Activated CD8-positive, alpha-beta memory T cell treated with anti-CD3 and anti-CD28 coated beads, Interleukin-2, amount 50 U/mL, for 1 hour (primary cell): ENCODE results near the gene NELL1.

Experiments
- DNase-seq: peaks from one replicate; pipeline ENCODE4 v3.0.0-alpha.2; 2020; ENCODE audit errors: extremely low read depth

NELL1 gene

GRCh38 chr11:21485006-21485405 is 815.6 kb downstream of the NELL1 start:
- DNase-seq, result no peak

- no peak for DNase-seq
Measured at GRCh38 chr11:21485426-21485825, 816.0 kb downstream of the NELL1 start.

GRCh38 chr11:21489416-21490115 is 820.2 kb downstream of the NELL1 start:
- DNase-seq, result no peak

DNA sequence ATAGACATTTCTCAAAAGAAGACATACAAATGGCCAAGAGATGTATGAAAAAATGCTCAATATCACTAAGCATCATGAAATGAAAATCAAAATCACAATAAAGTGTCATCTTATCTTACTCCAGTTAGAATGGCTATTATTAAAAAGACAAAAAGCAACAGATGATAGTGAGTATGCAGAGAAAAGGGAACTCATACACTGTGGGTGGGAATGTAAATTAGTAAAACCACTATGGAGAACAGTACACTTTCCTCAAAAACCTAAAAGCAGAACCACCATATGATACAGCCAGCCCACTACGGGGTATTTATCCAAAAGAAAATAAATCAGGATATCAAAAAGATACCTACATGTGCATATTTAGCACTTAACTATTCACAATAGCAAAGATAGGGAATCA is 823.5 kb downstream of the NELL1 start:
- DNase-seq, result no peak

DNA sequence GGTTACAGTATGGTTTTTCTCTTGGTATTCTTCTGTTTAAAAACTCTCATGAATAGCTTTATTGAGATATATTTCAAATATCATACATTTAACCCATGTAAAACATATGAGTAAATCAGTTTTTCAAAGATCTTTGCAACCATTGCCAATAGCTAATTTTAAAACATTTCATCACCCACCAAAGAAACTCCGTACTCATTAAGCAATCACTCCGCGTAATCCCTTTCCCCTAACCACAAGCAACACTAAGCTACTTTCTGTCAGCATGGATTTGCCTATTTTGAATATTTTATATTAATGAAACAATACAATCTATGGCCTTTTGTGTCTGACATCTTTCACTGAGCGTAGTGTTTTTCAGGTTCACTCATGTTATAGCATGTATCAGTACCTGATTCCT is 825.6 kb downstream of the NELL1 start:
- no peak for DNase-seq

DNA sequence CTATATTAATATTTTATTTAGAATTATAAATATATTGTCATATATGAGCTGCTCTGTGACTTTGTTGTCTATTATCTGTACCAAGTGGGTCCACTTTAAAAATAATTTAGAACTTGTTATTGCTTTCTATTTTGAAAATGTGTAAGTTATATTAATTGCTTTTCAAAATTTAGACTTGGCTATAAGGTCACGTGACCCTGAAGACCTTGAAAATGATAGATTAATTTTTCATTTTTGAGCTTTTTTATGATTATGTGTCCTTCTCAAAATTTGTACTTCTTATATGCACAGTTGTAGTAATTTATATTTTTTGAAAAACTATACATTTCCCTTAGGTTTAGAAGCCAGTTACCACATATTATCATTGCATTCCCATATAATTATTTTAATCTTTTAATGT is 826.5 kb downstream of the NELL1 start:
- no peak for DNase-seq

GRCh38 chr11:21501245-21501644 is 831.9 kb downstream of the NELL1 start:
- DNase-seq, result no peak

GRCh38 chr11:21505070-21505469 is 835.7 kb downstream of the NELL1 start:
- no peak for DNase-seq

DNA sequence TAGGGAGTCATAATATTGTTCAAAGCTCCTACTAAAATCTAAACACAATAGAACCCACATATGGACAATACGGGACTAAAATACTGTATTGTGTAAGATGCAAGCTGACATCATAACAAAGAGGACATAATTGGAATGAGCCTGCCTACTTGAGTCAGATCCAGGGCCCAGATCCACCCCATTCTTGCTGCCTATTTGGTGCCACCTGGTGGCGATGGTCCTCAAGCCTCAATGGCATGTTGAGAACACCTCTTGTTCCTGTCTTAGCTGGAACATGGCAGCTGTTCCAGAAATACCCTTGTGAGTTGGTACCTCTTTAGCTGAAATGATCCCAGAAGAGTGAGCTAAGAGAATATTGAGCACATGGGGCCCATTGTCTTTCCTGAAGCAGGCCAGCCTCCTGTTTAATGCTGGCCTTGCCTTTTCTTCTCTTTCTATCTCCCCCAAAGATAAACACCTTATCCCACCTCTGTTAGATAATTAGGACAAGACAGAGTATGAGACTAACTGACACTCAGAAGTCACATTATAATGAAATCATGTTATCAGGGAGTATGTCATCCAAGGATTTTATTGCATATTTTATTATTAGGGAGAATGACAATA is 842.6 kb downstream of the NELL1 start:
- no peak for DNase-seq

DNA sequence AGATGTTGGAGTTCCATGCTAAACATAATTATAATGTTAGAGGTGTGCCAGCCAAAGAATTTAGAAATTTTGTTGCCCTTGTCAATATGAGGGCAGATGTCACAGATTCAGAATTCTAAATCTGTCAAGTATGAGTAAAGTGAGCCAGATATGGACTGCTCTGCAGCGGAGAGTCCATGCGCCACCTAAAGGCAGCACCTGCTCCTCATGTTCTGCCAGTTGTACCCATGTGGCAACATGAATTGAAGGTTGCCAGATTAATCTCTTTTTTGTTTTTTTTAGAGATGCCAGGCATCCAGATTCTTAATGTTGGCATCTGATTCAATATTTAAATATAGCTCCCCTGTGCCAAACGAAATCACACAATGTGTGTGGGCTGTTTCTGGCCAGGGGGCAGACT is 844.9 kb downstream of the NELL1 start:
- DNase-seq, result no peak

GRCh38 chr11:21520244-21520643 is 850.9 kb downstream of the NELL1 start:
- DNase-seq, result no peak

GRCh38 chr11:21529187-21529586 is 859.8 kb downstream of the NELL1 start:
- no peak for DNase-seq

- DNase-seq, result no peak
Measured at GRCh38 chr11:21534288-21534687, 864.9 kb downstream of the NELL1 start.

- DNase-seq, result no peak
Measured at GRCh38 chr11:21537980-21538379, 868.6 kb downstream of the NELL1 start.

DNA sequence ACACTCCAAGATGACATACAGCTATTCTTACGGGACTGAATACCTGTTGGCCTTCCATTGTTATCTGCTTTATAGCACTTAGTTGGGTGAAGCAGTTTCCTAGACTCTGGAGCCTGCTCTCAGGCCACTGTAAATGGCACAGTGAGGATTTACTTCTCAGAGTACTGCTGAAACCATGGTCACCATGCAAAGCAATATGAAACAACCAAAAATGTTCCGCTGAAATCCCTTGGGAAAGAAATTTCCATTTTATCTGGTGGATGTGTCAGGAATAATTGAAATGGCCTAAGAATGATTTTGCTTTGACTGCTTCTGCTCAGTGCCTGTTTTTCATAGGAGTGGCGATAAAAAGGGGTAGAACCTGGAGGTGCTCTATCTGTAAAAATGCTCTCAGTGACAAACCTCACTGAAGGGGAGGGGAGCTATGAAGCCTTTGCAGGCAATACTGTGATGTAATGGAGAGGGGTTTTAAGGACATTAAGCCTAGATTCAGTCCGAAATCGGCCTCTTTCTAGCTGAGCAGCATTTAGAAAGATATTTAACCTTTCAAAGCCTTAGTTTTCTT is 871.9 kb downstream of the NELL1 start:
- DNase-seq, result no peak

DNA sequence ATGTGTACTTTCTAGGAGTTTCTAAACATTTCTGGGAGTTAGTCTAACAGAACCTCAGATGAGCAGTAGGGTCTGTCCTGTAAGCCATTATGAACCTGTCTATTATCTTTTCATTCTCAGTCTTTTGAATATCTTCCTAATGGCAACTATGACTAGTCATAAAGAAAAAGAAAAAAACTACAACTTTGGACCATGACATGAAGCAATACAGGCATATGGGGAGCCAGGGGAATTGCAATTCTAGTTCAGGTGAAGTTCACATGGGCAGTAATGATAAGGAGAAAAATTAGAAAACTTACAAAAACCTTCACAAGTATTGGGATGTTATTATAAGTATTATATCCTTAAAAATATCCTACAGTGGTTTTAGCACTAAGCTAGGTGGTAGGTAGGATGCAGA is 874.5 kb downstream of the NELL1 start:
- no peak for DNase-seq

DNA sequence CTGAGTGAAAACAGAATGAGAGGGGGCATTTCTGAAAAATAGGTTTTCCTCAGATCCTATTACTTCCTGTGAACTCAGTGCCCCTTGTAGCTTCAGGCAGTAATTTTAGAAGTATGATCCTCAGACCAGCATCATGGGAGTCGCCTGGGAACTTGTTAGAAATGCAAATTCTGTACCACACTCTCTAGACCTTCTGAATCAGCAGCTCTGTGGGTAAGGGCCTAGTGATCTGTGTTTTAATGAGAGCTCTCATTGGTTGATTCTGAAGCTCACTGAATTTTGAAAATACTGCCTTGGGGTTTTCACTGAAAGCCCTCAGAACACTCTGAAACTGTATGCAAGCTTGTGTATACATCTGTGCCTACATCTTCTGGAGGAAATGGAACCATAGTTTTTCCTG is 876.3 kb downstream of the NELL1 start:
- no peak for DNase-seq

GRCh38 chr11:21546703-21547102 is 877.3 kb downstream of the NELL1 start:
- no peak for DNase-seq

- no peak for DNase-seq
Measured at GRCh38 chr11:21552911-21553310, 883.5 kb downstream of the NELL1 start.

GRCh38 chr11:21553795-21554194 is 884.4 kb downstream of the NELL1 start:
- DNase-seq, result no peak

- no peak for DNase-seq
Measured at GRCh38 chr11:21554284-21554683, 884.9 kb downstream of the NELL1 start.

- DNase-seq, result no peak
Measured at GRCh38 chr11:21556926-21557325, 887.5 kb downstream of the NELL1 start.

GRCh38 chr11:21560466-21560975 is 891.1 kb downstream of the NELL1 start:
- no peak for DNase-seq
